CD4-positive, alpha-beta memory T cell (primary cell): ENCODE results near the gene CMIP. TPM values are rescaled to one million over a fixed set of nuclear protein-coding genes. Genes with fewer than 3 reads are reported as not detected.
"Not testable (repeated sequence)": the region's sequence is repeated elsewhere in the genome, so short reads cannot be mapped to it uniquely, and the experiment has no call there.

ENCODE experiments used
- CTCF ChIA-PET: fragments of 350-600 bp; sonication (Branson Sonifier 250); formaldehyde crosslinking; loops from one replicate; lab custom pipeline; 2021; ENCODE audit warnings: inconsistent platforms; ENCODE audit not compliant: partially characterized antibody; lab: Charles Lee
- POLR2A ChIA-PET: fragments of 350-600 bp; sonication (Branson Sonifier 250); formaldehyde crosslinking; loops from one replicate; lab custom pipeline; 2021; ENCODE audit not compliant: partially characterized antibody; lab: Charles Lee
- DNase-seq, 5 donors: peaks; one replicate each; pipeline versions ENCODE4 v3.0.0 to v3.0.0-alpha.2; 2020 to 2022; ENCODE audit warnings: mixed read lengths in 1 of 5
- H3K27ac ChIP-seq: one replicate; pipeline ENCODE4 v1.7.0; 2013; ENCODE audit warnings: low read depth, low read length
- H3K27me3 ChIP-seq: 2 replicates; pipeline ENCODE4 v1.7.0; 2013; ENCODE audit warnings: mild to moderate bottlenecking, low read length, moderate library complexity; ENCODE audit not compliant: insufficient read depth
- H3K36me3 ChIP-seq: 2 replicates; pipeline ENCODE4 v1.7.0; 2013; ENCODE audit warnings: mild to moderate bottlenecking, low read length, moderate library complexity; ENCODE audit not compliant: insufficient read depth
- H3K4me1 ChIP-seq: 2 replicates; pipeline ENCODE4 v1.7.0; 2013; ENCODE audit warnings: mild to moderate bottlenecking, low read length, moderate library complexity; ENCODE audit not compliant: insufficient read depth
- H3K4me3 ChIP-seq, 2 donors: one replicate each; pipeline ENCODE4 v1.7.0; 2013; ENCODE audit warnings: low read length in 2 of 2, mild to moderate bottlenecking in 1 of 2
- H3K9me3 ChIP-seq, 2 donors: one replicate each; pipeline ENCODE4 v1.7.0; 2013; ENCODE audit warnings: low read length in 2 of 2, control low read depth in 1 of 2; ENCODE audit not compliant: control insufficient read depth in 1 of 2
- H3K27ac Mint-ChIP-seq, 7 donors: one replicate each; pipeline ENCODE4 v1.8.0; 2020 to 2021; ENCODE audit warnings: mixed read lengths in 7 of 7, mild to moderate bottlenecking in 6 of 7, inconsistent platforms in 3 of 7, moderate library complexity in 3 of 7
- H3K27me3 Mint-ChIP-seq, 2 donors: one replicate each; pipeline ENCODE4 v1.8.0; 2020 to 2021; ENCODE audit warnings: mixed read lengths in 2 of 2
- H3K36me3 Mint-ChIP-seq, 2 donors: one replicate each; pipeline ENCODE4 v1.8.0; 2020 to 2021; ENCODE audit warnings: mixed read lengths in 2 of 2, inconsistent platforms in 1 of 2, mild to moderate bottlenecking in 1 of 2
- H3K4me1 Mint-ChIP-seq, 4 donors: one replicate each; pipeline ENCODE4 v1.8.0; 2020 to 2021; ENCODE audit warnings: mixed read lengths in 4 of 4, mild to moderate bottlenecking in 1 of 4
- H3K4me3 Mint-ChIP-seq, 8 donors: one replicate each; pipeline ENCODE4 v1.8.0; 2020 to 2021; ENCODE audit warnings: mixed read lengths in 8 of 8, mild to moderate bottlenecking in 7 of 8, moderate library complexity in 6 of 8, inconsistent platforms in 3 of 8
- H3K9me3 Mint-ChIP-seq, 8 donors: one replicate each; pipeline ENCODE4 v1.8.0; 2020 to 2021; ENCODE audit warnings: mixed read lengths in 8 of 8, mild to moderate bottlenecking in 5 of 8, inconsistent platforms in 3 of 8, moderate library complexity in 1 of 8
- intact Hi-C: fragments of 100-400 bp; cut with micrococcal nuclease; formaldehyde crosslinking; loops from one replicate; pipeline ENCODE4 v1.15.1; 2023
- polyA plus RNA-seq, 2 donors: library from polyadenylated mRNA; unstranded; fragments of 300-500 nt; fragmentation: Illumina TruSeq; gene quantifications; one replicate each; pipeline ENCODE4 v1.2.3, GENCODE V29; 2021
- total RNA-seq, 2 experiments: library from RNA; stranded (reverse); gene quantifications; one replicate each; pipeline ENCODE4 v1.2.3, GENCODE V29; 2021

CMIP gene
- total and polyA plus RNA-seq, 4 experiments from 2014 or later = 0.84 to 36.4 (median 33.2) TPM; not detected in 1

DNA sequence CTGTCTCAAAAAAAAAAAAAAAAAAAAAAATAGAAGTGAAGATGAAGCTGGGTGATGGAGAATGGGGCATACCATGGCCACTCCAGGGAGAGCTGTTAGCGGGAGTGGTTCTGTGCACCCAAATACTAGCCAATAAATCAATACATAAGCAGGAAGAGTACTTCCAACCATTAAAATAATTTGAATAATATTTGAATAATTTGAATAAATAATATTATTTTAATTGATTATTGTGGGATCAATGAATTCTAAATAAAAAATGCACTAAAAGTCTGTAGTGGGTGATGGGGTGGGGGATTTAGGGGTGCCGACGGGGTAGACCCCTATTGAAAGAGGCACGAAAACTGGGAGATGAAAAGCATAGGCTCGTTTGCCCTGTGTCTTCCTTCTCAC, 41.4 kb upstream of the CMIP start:
- CTCF ChIA-PET = interaction anchor here (0.6 to 4.2 kb wide), 18 partner anchors 16 to 349 kb away, joined by 3 to 43 read pairs (median 5); no protein-coding TSS in a partner anchor
- intact Hi-C loops = loop anchor here (1.0 to 2.0 kb wide), 6 partner anchors 37 to 335 kb away; no protein-coding TSS in a partner anchor
- POLR2A ChIA-PET = no interaction called here
- peak overlapping the region in 1 of 8 donors; percentile 31 for H3K4me3 Mint-ChIP-seq
- no peaks in the 10 kb centered on the region for H3K36me3 Mint-ChIP-seq
- H3K36me3 ChIP-seq = no peaks in the 10 kb centered on the region
- no peaks in the 10 kb centered on the region for H3K27me3 ChIP-seq
- H3K4me1 Mint-ChIP-seq = peaks cover 0 to 4% (median 0%) of the 10 kb centered on the region in 4 donors
- H3K27ac ChIP-seq = no peak overlapping the region
- DNase-seq = no peak
- peaks cover 0 to 3% (median 0%) of the 10 kb centered on the region in 8 donors for H3K9me3 Mint-ChIP-seq
- H3K9me3 ChIP-seq = no peaks in the 10 kb centered on the region
- H3K4me3 ChIP-seq = no peak overlapping the region
- no peaks in the 10 kb centered on the region for H3K27me3 Mint-ChIP-seq
- H3K27ac Mint-ChIP-seq = peak overlapping the region in 1 of 7 donors; percentile 30
- peaks cover 8% of the 10 kb centered on the region for H3K4me1 ChIP-seq

DNA sequence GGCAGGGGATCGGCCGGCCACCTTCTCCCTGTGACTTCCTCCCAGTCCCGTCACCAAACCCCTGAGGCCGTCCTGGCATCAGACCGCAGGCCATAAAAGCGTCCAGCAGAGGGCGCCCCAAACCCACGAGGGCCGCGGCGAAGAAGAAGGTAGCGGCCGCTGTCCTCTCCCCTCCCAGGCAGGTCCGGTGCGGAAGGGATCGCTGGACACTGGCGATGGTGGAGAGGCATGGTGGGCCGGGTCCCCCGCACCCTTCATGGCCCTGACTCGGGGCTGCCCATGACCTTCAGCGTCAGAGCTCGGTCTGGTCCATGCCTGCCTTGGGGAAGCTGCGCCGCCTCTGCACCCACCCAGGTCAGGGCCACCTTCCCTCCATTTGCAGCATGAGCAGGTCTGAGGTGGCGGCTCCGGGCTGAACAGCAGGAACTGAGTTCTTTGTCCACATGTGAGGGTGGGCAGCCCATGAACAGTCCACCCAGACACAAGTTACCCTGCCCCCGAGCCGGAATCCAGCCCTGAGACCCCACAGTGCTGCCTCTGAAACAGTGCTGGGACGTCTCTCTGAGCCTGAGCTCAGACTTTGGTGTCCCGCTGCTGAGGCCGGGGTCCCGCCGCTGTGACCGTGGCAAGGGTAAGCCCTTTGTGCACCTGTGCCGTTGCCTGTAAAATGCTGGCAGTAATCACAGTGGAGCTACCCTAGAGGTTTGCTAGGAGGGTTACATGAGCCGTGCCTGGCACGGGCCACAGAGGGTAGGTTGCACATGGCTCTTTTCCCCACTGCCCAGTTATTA, 40.8 kb upstream of the CMIP start:
- Mint-ChIP-seq H3K27ac (no peak overlapping the region), H3K4me3 (peak overlapping the region in 3 of 8 donors; percentile 10 to 46 (median 31)), H3K36me3 (no peaks in the 10 kb centered on the region), H3K9me3 (peaks cover 0 to 3% (median 0%) of the 10 kb centered on the region in 8 donors), H3K27me3 (no peaks in the 10 kb centered on the region), H3K4me1 (peaks cover 0 to 4% (median 0%) of the 10 kb centered on the region in 4 donors)
- POLR2A ChIA-PET = interaction anchor here (0.7 to 0.9 kb wide), 3 partner anchors 39 to 119 kb away, joined by 3 read pairs; no protein-coding TSS in a partner anchor
- DNase-seq = peak; percentile 63 to 77 (median 69)
- Histone ChIP-seq H3K27ac (no peak overlapping the region), H3K27me3 (no peaks in the 10 kb centered on the region), H3K36me3 (no peaks in the 10 kb centered on the region), H3K9me3 (no peaks in the 10 kb centered on the region), H3K4me1 (peaks cover 8% of the 10 kb centered on the region), H3K4me3 (peak overlapping the region in 1 of 2 donors; percentile 34)
- CTCF ChIA-PET = interaction anchor here (0.8 to 4.2 kb wide), 37 partner anchors 9 to 349 kb away, joined by 3 to 43 read pairs (median 4); no protein-coding TSS in a partner anchor
- intact Hi-C loops = loop anchor here (1.0 to 2.0 kb wide), 6 partner anchors 37 to 335 kb away; no protein-coding TSS in a partner anchor

DNA sequence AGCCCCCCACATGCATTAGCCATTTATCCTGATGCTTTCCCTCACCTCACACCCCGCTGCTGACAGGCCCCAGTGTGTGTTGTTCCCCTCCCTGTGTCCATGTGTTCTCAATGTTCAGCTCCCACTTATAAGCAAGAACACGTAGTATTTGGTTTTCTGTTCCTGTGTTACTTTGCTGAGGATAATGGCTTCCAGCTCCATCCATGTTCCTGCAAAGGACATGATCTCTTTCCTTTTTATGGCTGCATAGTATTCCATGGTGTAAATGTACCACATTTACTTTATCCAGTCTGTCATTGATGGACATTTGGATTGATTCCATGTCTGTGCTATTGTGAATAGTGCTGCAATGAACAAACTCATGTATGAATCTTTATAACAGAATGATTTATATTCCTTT, 39.6 kb upstream of the CMIP start:
- H3K4me3 ChIP-seq, H3K9me3 Mint-ChIP-seq, H3K36me3 Mint-ChIP-seq, H3K4me3 Mint-ChIP-seq, intact Hi-C loops, H3K36me3 ChIP-seq, H3K4me1 Mint-ChIP-seq, POLR2A ChIA-PET, DNase-seq, H3K27ac ChIP-seq, H3K27ac Mint-ChIP-seq, H3K4me1 ChIP-seq, H3K27me3 ChIP-seq, H3K9me3 ChIP-seq, H3K27me3 Mint-ChIP-seq: not testable (repeated sequence)
- CTCF ChIA-PET = interaction anchor here (1.2 to 4.2 kb wide), 15 partner anchors 8 to 325 kb away, joined by 3 to 43 read pairs (median 6); no protein-coding TSS in a partner anchor

DNA sequence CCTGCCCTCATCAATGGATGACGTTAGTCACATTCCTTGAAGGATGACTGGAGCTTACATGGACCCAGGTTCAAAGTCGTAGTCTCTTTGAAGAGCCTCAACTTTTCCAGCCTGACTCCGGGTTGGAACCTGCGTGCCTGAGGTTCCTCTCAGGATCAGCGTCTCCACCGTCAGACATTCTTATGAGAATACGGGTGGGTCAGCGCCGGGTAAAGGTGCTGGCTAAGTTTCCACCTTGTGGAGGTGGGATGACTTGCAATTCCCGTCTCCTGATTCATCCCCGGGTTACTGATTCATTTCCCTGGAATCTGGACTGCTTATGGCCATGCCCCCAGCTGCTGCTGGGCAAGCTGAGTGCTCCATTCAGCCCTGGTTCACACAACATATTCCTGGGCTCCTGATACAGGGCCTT, 38.9 kb upstream of the CMIP start:
- no peak overlapping the region for H3K4me3 ChIP-seq
- H3K27ac Mint-ChIP-seq = peak overlapping the region in 1 of 7 donors; percentile 42
- no peak for DNase-seq
- POLR2A ChIA-PET = no interaction called here
- no peaks in the 10 kb centered on the region for H3K9me3 Mint-ChIP-seq
- H3K4me3 Mint-ChIP-seq = no peak overlapping the region
- CTCF ChIA-PET = interaction anchor here (1.6 to 4.2 kb wide), 3 partner anchors 291 to 318 kb away, joined by 4 to 43 read pairs (median 7); no protein-coding TSS in a partner anchor
- H3K36me3 Mint-ChIP-seq = no peaks in the 10 kb centered on the region
- H3K4me1 ChIP-seq = peaks cover 8% of the 10 kb centered on the region
- H3K36me3 ChIP-seq = no peaks in the 10 kb centered on the region
- H3K27me3 Mint-ChIP-seq = no peaks in the 10 kb centered on the region
- no peak overlapping the region for H3K27ac ChIP-seq
- H3K9me3 ChIP-seq = no peaks in the 10 kb centered on the region
- no peaks in the 10 kb centered on the region for H3K27me3 ChIP-seq
- intact Hi-C loops = no loop called here
- peaks cover 0 to 4% (median 0%) of the 10 kb centered on the region in 4 donors for H3K4me1 Mint-ChIP-seq

DNA sequence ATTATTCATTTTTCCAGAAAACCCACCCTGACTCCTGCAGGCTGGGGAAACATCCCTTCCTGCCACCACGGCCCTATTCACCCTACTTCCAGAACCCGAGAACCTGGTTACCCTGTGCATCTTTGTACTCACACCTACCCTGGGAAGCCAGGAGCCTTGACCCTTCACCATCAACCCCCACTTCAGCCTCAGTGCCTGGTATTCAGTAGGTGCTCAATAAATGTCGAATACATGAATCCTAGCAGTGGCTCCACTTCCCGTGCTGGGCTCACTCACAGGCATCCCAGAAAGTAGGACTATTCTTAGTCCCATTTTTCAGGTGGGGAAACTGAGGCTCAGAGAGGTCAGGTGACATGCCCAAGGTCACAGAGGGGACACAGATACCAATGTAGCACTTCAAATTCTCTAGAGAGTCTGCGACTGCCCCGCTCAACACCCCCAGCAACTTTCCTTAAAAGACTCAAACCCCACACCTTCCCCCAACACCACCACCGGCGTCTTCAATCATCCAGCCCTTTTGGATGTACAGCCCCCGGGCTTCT, 36.1 kb upstream of the CMIP start:
- Histone ChIP-seq H3K36me3 (no peaks in the 10 kb centered on the region), H3K27me3 (no peaks in the 10 kb centered on the region), H3K27ac (no peak overlapping the region), H3K9me3 (no peaks in the 10 kb centered on the region), H3K4me3 (no peak overlapping the region), H3K4me1 (peaks cover 6% of the 10 kb centered on the region)
- Mint-ChIP-seq H3K36me3 (no peaks in the 10 kb centered on the region), H3K4me3 (no peak overlapping the region), H3K27me3 (no peaks in the 10 kb centered on the region), H3K9me3 (no peaks in the 10 kb centered on the region), H3K27ac (peak overlapping the region in 2 of 7 donors; percentile 22 to 42), H3K4me1 (peaks cover 0 to 2% (median 0%) of the 10 kb centered on the region in 4 donors)
- intact Hi-C loops = no loop called here
- no peak for DNase-seq
- ChIA-PET CTCF (no interaction called here), POLR2A (no interaction called here)

DNA sequence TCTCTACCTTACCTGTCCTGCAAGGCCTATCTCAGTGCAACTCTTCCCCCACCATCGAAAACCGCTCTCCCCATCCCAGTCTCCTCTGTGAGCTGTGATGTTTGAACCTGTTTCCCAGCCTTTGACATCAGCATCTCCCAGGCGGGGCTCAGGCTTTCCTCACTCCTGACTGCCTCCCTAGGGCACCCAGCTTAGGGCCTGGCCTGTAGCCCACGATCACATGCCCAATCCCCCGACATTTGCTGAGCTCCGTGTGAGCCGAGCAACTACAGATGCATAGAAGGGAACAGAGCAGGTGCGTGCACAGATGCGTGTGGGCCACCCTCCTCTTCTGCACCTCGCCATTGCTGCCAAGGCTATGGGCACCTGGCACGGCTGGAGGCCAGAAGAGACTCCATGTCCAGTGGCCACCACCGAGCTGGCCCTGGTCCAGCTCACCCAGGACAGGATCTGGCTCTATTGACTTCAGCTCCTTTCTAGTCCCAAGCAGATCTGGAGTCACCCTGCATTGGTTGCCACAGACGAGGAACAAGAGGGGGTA, 35.5 kb upstream of the CMIP start:
- intact Hi-C loops = no loop called here
- no peaks in the 10 kb centered on the region for H3K36me3 ChIP-seq
- no peaks in the 10 kb centered on the region for H3K4me1 ChIP-seq
- H3K9me3 ChIP-seq = no peaks in the 10 kb centered on the region
- no peak overlapping the region for H3K27ac ChIP-seq
- Mint-ChIP-seq H3K27ac (no peak overlapping the region), H3K9me3 (no peaks in the 10 kb centered on the region), H3K4me1 (peaks cover 0 to 2% (median 0%) of the 10 kb centered on the region in 4 donors), H3K27me3 (no peaks in the 10 kb centered on the region), H3K36me3 (no peaks in the 10 kb centered on the region), H3K4me3 (peak overlapping the region in 1 of 8 donors; percentile 54)
- CTCF ChIA-PET = no interaction called here
- DNase-seq = no peak
- no peak overlapping the region for H3K4me3 ChIP-seq
- POLR2A ChIA-PET = no interaction called here
- no peaks in the 10 kb centered on the region for H3K27me3 ChIP-seq
